ENCODE results near the gene ZNF527.

DNA sequence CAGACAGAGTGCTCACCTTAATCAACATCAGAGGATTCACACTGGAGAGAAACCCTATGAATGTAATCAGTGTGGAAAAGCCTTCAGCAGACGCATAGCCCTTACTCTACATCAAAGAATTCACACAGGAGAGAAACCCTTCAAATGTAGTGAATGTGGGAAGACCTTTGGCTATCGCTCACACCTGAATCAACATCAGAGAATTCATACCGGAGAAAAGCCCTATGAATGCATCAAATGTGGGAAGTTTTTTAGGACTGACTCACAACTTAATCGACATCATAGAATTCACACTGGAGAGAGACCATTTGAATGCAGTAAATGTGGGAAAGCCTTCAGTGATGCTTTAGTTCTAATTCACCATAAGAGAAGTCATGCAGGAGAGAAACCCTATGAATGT, 18.3 kb downstream of the ZNF527 start:
- TF ChIP-seq, protein P1, sequence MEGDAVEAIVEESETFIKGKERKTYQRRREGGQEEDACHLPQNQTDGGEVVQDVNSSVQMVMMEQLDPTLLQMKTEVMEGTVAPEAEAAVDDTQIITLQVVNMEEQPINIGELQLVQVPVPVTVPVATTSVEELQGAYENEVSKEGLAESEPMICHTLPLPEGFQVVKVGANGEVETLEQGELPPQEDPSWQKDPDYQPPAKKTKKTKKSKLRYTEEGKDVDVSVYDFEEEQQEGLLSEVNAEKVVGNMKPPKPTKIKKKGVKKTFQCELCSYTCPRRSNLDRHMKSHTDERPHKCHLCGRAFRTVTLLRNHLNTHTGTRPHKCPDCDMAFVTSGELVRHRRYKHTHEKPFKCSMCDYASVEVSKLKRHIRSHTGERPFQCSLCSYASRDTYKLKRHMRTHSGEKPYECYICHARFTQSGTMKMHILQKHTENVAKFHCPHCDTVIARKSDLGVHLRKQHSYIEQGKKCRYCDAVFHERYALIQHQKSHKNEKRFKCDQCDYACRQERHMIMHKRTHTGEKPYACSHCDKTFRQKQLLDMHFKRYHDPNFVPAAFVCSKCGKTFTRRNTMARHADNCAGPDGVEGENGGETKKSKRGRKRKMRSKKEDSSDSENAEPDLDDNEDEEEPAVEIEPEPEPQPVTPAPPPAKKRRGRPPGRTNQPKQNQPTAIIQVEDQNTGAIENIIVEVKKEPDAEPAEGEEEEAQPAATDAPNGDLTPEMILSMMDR (IDR thresholded peaks at IDR 0.05) = no peak
- TF ChIP-seq POLR2AphosphoS5 (IDR thresholded peaks at IDR 0.05; ENCODE audit: low read depth, low read length) = no peak

Data from Panc1 (cell line).